ENCODE measurements around the gene TMTC2.
"Not testable (repeated sequence)": the region's sequence is repeated elsewhere in the genome, so short reads cannot be mapped to it uniquely, and the experiment has no call there.

Gene TMTC2

DNA sequence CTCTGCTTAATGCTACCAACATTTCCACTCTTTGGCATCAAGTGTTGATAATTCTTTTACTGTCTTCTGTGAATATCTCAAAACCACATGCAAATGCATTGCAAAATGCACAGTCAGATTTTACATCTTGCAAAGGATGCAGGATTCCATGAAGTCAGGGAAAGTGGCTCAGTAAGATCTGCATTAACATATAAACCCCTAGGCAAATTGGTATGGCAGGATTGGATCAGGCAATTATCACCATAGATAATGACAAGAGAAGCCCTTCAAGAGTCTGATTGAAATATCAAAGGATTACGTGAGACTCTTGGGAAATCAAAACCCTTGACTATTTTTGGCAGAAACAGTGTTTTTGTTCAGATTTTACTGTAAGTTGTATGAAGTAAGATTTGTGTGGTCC lies 71.0 kb downstream of the TMTC2 start:
- TF ChIP-seq, protein P1, sequence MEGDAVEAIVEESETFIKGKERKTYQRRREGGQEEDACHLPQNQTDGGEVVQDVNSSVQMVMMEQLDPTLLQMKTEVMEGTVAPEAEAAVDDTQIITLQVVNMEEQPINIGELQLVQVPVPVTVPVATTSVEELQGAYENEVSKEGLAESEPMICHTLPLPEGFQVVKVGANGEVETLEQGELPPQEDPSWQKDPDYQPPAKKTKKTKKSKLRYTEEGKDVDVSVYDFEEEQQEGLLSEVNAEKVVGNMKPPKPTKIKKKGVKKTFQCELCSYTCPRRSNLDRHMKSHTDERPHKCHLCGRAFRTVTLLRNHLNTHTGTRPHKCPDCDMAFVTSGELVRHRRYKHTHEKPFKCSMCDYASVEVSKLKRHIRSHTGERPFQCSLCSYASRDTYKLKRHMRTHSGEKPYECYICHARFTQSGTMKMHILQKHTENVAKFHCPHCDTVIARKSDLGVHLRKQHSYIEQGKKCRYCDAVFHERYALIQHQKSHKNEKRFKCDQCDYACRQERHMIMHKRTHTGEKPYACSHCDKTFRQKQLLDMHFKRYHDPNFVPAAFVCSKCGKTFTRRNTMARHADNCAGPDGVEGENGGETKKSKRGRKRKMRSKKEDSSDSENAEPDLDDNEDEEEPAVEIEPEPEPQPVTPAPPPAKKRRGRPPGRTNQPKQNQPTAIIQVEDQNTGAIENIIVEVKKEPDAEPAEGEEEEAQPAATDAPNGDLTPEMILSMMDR (conservative IDR thresholded peaks at IDR 0.05; ENCODE audit: low read length) = no peak
- no peak for DNase-seq (ENCODE audit: low read depth)
- H3K4me3 ChIP-seq (ENCODE audit: low read length) = no peak overlapping the region

- DNase-seq (ENCODE audit: low read depth) = no peak
- no peak overlapping the region for H3K4me3 ChIP-seq (ENCODE audit: low read length)
- TF ChIP-seq, protein P1 (conservative IDR thresholded peaks at IDR 0.05; ENCODE audit: low read length) = no peak
These were observed 72.1 kb downstream of the TMTC2 start for GRCh38 chr12:82758749-82759330.

DNA sequence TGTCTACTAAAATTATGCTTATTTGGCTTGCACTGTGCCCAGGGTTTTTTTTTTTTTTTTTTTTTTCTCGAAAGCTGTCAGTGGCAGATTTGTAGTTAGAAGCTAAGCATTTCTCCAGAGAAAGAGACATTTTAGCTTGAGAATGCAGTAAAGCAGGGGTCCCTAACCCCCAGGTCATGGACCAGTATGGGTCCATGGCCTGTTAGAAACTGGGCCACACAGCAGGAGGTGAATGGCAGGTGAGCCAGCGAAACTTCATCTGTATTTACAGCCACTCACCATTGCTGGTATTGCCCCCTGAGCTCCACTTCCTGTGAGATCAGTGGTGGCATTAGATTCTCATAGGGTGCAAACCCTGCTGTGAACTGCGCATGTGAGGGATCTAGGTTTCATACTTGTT lies 73.7 kb downstream of the TMTC2 start:
- DNase-seq (ENCODE audit: low read depth) = no peak
- TF ChIP-seq, protein P1 (conservative IDR thresholded peaks at IDR 0.05; ENCODE audit: low read length) = no peak

GRCh38 chr12:82765206-82765605 lies 78.5 kb downstream of the TMTC2 start:
- not testable (repeated sequence) for DNase-seq (ENCODE audit: low read depth); H3K4me3 ChIP-seq (ENCODE audit: low read length)

More for the DNA sequence above, 73.7 kb downstream of the TMTC2 start:
- H3K4me3 ChIP-seq (ENCODE audit: low read length) = no peak overlapping the region

- DNase-seq (ENCODE audit: low read depth) = no peak
- TF ChIP-seq, protein P1 (conservative IDR thresholded peaks at IDR 0.05; ENCODE audit: low read length) = no peak
These were observed 79.4 kb downstream of the TMTC2 start for GRCh38 chr12:82765971-82766705.

GRCh38 chr12:82774666-82775065 lies 88.0 kb downstream of the TMTC2 start:
- DNase-seq (ENCODE audit: low read depth) = no peak
- TF ChIP-seq, protein P1 (conservative IDR thresholded peaks at IDR 0.05; ENCODE audit: low read length) = no peak
- H3K4me3 ChIP-seq (ENCODE audit: low read length) = no peak overlapping the region

More at GRCh38 chr12:82765971-82766705, 79.4 kb downstream of the TMTC2 start:
- H3K4me3 ChIP-seq (ENCODE audit: low read length) = no peak overlapping the region

DNA sequence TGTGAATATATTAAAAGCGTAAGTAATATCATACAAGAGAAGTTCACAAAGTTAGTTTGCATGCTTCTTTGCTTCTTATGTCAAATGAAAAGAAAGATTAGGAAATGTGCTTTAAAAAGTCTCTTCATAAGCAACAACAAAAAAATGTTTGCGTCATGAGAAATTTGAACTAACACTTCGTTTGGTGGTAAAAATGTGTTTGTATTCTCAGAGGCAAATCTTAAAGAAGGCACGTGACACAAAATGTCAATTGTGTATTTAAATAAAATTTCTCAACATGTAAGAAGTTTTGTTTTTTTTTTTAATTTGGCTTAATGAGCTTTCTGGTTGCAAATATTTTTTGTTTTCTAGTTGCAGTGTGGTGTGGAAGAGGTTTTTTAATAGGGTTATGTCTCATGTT lies 93.8 kb downstream of the TMTC2 start:
- no peak overlapping the region for H3K4me3 ChIP-seq (ENCODE audit: low read length)
- no peak for DNase-seq (ENCODE audit: low read depth)
- TF ChIP-seq, protein P1 (conservative IDR thresholded peaks at IDR 0.05; ENCODE audit: low read length) = no peak
